ENCODE results near the gene DNAI4.

DNA sequence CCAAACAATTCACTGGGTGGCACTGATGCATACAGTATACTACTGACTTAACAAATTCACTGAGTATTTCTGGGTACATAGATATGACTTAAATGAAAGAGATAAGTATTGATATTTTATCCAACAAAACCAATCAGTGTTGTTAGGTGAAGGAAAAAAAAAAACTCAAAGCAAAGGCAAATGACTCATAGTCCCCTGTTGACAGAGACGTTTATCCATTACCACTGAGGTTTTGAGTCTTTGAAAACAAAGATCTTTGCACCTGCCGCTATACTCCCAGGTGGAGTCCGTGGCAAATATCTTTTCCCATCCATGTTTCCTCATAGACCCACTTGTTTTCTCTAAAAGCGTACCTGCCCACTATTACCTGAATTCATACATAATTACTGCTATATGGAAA is 154.0 kb downstream of the DNAI4 start:
- TF ChIP-seq ZNF302 (tag by site-specific recombination; IDR thresholded peaks at IDR 0.05; ENCODE audit: low read depth) (no peak), ZNF426 (tag by site-specific recombination; IDR thresholded peaks at IDR 0.05) (no peak), ZNF280C (tag by site-specific recombination; IDR thresholded peaks at IDR 0.05) (no peak), CTCF (tag by site-specific recombination; IDR thresholded peaks at IDR 0.05) (no peak)

Measured in HEK293 (cell line).